GM23338 (cell line): Measurements from ENCODE around the gene SAMD4A. TPM values are rescaled to one million over a fixed set of nuclear protein-coding genes. Genes with fewer than 3 reads are reported as not detected.

Experiments used
- ATAC-seq: fragments of 200-7000 bp; cut with Tn5 transposase; 3 replicates; pipeline ENCODE4 v1.9.1; 2020
- DNase-seq: peaks from one replicate; pipeline ENCODE4 v3.0.0-alpha.2; 2015; ENCODE audit warnings: low spot score
- H2AFZ ChIP-seq: fragments of 200-600 bp; sonication (generic); 2 replicates; pipeline ENCODE4 v1.8.0; 2016; ENCODE audit warnings: antibody characterized with exemption, mild to moderate bottlenecking, moderate library complexity
- H3F3A ChIP-seq: fragments of 200-600 bp; sonication (generic); replicated peaks from 2 replicates; pipeline ENCODE4 v1.8.0; 2017; ENCODE audit warnings: antibody characterized with exemption, mixed run types, low read depth
- H3K27ac ChIP-seq: fragments of 200-600 bp; sonication (generic); 2 replicates; pipeline ENCODE4 v1.6.1; 2016; ENCODE audit warnings: low read depth
- H3K27me3 ChIP-seq: fragments of 200-600 bp; sonication (generic); 2 replicates; pipeline ENCODE4 v1.8.0; 2016; ENCODE audit warnings: mild to moderate bottlenecking, mixed run types, moderate library complexity; ENCODE audit not compliant: insufficient read depth
- H3K36me3 ChIP-seq: fragments of 200-600 bp; sonication (generic); 2 replicates; pipeline ENCODE4 v1.8.0; 2016; ENCODE audit warnings: mild to moderate bottlenecking; ENCODE audit not compliant: insufficient read depth
- H3K4me1 ChIP-seq: fragments of 200-600 bp; sonication (generic); 2 replicates; pipeline ENCODE4 v1.8.0; 2016; ENCODE audit warnings: mild to moderate bottlenecking, moderate library complexity; ENCODE audit not compliant: insufficient read depth
- H3K4me2 ChIP-seq: fragments of 200-600 bp; sonication (generic); 2 replicates; pipeline ENCODE4 v1.7.1; 2017; ENCODE audit warnings: mixed run types
- H3K4me3 ChIP-seq: fragments of 200-600 bp; sonication (generic); 2 replicates; pipeline ENCODE4 v1.6.1; 2016; ENCODE audit warnings: mixed run types
- H3K79me2 ChIP-seq: fragments of 200-600 bp; sonication (generic); replicated peaks from 2 replicates; pipeline ENCODE4 v1.8.0; 2017; ENCODE audit warnings: mild to moderate bottlenecking; ENCODE audit not compliant: insufficient read depth
- H3K9me2 ChIP-seq: fragments of 200-600 bp; sonication (generic); 2 replicates; pipeline ENCODE4 v1.8.0; 2017; ENCODE audit not compliant: insufficient read depth
- H4K20me1 ChIP-seq: fragments of 200-600 bp; sonication (generic); replicated peaks from 2 replicates; pipeline ENCODE4 v1.8.0; 2017; ENCODE audit warnings: mild to moderate bottlenecking; ENCODE audit not compliant: insufficient read depth
- H3K27ac Mint-ChIP-seq: 2 replicates; pipeline ENCODE4 v1.8.0; 2020; ENCODE audit warnings: inconsistent platforms, mild to moderate bottlenecking, moderate library complexity, mixed read lengths
- H3K27me3 Mint-ChIP-seq: 3 replicates; pipeline ENCODE4 v1.8.0; 2022; ENCODE audit warnings: low read depth, mild to moderate bottlenecking, moderate library complexity, mixed read lengths, inconsistent platforms; ENCODE audit not compliant: insufficient read depth, poor library complexity
- H3K36me3 Mint-ChIP-seq: 3 replicates; pipeline ENCODE4 v1.8.0; 2021; ENCODE audit warnings: low read depth, mild to moderate bottlenecking, inconsistent platforms, moderate library complexity, mixed read lengths
- H3K4me1 Mint-ChIP-seq: 3 replicates; pipeline ENCODE4 v1.8.0; 2020; ENCODE audit warnings: mild to moderate bottlenecking, inconsistent platforms, mixed read lengths
- H3K4me3 Mint-ChIP-seq: 3 replicates; pipeline ENCODE4 v1.8.0; 2021; ENCODE audit warnings: moderate library complexity, mild to moderate bottlenecking, inconsistent platforms, mixed read lengths
- H3K9me3 Mint-ChIP-seq: 3 replicates; pipeline ENCODE4 v1.8.0; 2020; ENCODE audit warnings: moderate library complexity, mild to moderate bottlenecking, inconsistent platforms, mixed read lengths
- CREB1 ChIP-seq: fragments of 250-450 bp; sonication (Bioruptor Pico); IDR thresholded peaks from 2 replicates; pipeline ENCODE4 v1.5.0; 2020; ENCODE audit warnings: low read depth, mild to moderate bottlenecking, moderate library complexity
- EZH2 ChIP-seq: fragments of 200-600 bp; sonication (generic); IDR thresholded peaks from one replicate; pipeline ENCODE4 v1.8.0; 2017; ENCODE audit warnings: antibody characterized with exemption, mild to moderate bottlenecking, low read depth; ENCODE audit not compliant: unreplicated experiment
- EZH2phosphoT487 ChIP-seq: fragments of 200-600 bp; sonication (generic); IDR thresholded peaks from one replicate; pipeline ENCODE4 v1.8.1; 2018; ENCODE audit warnings: antibody characterized with exemption; ENCODE audit not compliant: unreplicated experiment
- POLR2AphosphoS5 ChIP-seq: IDR thresholded peaks from 2 replicates; pipeline ENCODE4 v1.6.1; 2016; ENCODE audit warnings: antibody characterized with exemption, low read depth
- ZNF114 ChIP-seq: fragments of 250-450 bp; sonication (Bioruptor Pico); IDR thresholded peaks from 2 replicates; pipeline ENCODE4 v1.5.0; 2020; ENCODE audit warnings: mild to moderate bottlenecking, moderate library complexity
- ZNF331 ChIP-seq: fragments of 250-450 bp; sonication (Bioruptor Pico); IDR thresholded peaks from 2 replicates; pipeline ENCODE4 v1.5.0; 2020; ENCODE audit warnings: low read depth, mild to moderate bottlenecking, moderate library complexity
- polyA plus RNA-seq: library from polyadenylated mRNA; unstranded; fragments of >200 nt; fragmentation: Nextera tagmentation; extraction: Ambion mirVana; gene quantifications from 2 replicates; pipeline ENCODE4 v1.2.1, GENCODE V29; 2016
- total RNA-seq: library from RNA; depleted of rRNA; stranded (reverse); fragments of >200 nt; shearing (Covaris generic); gene quantifications from 2 replicates; pipeline ENCODE4 v1.2.3, GENCODE V29; 2014
- TF ChIP-seq, protein P1 (sequence below): IDR thresholded peaks from 2 replicates; pipeline ENCODE4 v1.6.1; 2016; ENCODE audit warnings: antibody characterized with exemption
- TF ChIP-seq, protein P2 (sequence below): fragments of 250-450 bp; sonication (Bioruptor Pico); IDR thresholded peaks from 2 replicates; pipeline ENCODE4 v1.5.0; 2020; ENCODE audit warnings: mild to moderate bottlenecking, moderate library complexity
- TF ChIP-seq, protein P3 (sequence below): IDR thresholded peaks from one replicate; pipeline ENCODE4 v1.6.1; 2018; ENCODE audit warnings: antibody characterized with exemption; ENCODE audit not compliant: unreplicated experiment

Gene SAMD4A
- total and polyA plus RNA-seq, 2 experiments from 2014 or later, result 1.6 to 6.9 TPM

DNA sequence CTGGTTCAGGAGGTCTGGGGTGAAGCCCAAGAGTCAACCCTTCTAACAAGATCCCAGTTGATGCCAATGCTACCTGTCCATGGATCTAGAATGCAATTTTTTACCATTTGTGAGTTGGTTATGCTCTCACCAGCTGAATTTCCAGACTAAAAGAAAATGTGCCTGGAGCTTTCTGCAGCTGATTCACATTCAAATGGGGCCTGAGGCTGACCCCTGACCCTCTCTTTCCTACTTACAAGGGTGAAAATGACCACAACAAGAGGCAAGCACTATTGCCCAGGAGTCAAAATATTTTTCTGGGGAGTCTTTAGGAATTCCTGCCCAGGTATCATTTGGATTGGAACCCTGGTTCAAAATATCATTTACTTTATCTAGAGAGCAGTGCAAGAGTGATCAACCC lies 159.1 kb downstream of the SAMD4A start (continued):
- TF ChIP-seq, protein P1, sequence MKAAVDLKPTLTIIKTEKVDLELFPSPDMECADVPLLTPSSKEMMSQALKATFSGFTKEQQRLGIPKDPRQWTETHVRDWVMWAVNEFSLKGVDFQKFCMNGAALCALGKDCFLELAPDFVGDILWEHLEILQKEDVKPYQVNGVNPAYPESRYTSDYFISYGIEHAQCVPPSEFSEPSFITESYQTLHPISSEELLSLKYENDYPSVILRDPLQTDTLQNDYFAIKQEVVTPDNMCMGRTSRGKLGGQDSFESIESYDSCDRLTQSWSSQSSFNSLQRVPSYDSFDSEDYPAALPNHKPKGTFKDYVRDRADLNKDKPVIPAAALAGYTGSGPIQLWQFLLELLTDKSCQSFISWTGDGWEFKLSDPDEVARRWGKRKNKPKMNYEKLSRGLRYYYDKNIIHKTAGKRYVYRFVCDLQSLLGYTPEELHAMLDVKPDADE, result no peak
- TF ChIP-seq EZH2phosphoT487, result no peak

DNA sequence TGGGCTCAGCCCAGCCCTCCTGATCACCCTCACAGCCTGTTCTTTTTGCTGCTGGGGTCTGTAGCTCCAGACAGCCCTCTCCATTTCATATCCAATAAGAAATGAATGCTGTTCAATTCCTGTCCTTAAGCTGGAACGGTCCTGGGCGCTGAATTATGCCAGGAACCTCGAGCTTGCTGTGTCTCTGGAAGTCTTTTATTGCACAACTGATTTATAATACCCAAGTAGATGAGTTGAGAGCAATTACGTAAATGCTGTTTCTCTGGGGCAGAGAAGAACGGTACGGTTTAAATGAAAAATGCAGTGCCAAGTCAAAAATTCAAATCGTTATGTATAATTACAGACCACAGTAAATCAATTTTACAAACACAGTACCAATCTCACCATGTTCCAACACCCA lies 161.0 kb downstream of the SAMD4A start:
- H3K4me3 Mint-ChIP-seq, result no peak overlapping the region
- Histone ChIP-seq H3K4me3 (no peak overlapping the region), H2AFZ (no peak overlapping the region), H3K27me3 (no peaks in the 10 kb centered on the region), H3K36me3 (no peaks in the 10 kb centered on the region), H4K20me1 (no peaks in the 10 kb centered on the region), H3K4me1 (peaks cover 12% of the 10 kb centered on the region), H3K9me2 (no peaks in the 10 kb centered on the region), H3K79me2 (no peaks in the 10 kb centered on the region), H3F3A (no peaks in the 10 kb centered on the region), H3K27ac (no peak overlapping the region), H3K4me2 (no peak overlapping the region)
- H3K4me1 Mint-ChIP-seq, result peaks cover 30% of the 10 kb centered on the region
- DNase-seq (no peak), ATAC-seq (no peak)
- peaks cover 3% of the 10 kb centered on the region for H3K27me3 Mint-ChIP-seq
- no peak overlapping the region for H3K27ac Mint-ChIP-seq
- TF ChIP-seq ZNF331 (CRISPR knock-in tag), result no peak
- H3K36me3 Mint-ChIP-seq, result no peaks in the 10 kb centered on the region
- H3K9me3 Mint-ChIP-seq, result no peaks in the 10 kb centered on the region

DNA sequence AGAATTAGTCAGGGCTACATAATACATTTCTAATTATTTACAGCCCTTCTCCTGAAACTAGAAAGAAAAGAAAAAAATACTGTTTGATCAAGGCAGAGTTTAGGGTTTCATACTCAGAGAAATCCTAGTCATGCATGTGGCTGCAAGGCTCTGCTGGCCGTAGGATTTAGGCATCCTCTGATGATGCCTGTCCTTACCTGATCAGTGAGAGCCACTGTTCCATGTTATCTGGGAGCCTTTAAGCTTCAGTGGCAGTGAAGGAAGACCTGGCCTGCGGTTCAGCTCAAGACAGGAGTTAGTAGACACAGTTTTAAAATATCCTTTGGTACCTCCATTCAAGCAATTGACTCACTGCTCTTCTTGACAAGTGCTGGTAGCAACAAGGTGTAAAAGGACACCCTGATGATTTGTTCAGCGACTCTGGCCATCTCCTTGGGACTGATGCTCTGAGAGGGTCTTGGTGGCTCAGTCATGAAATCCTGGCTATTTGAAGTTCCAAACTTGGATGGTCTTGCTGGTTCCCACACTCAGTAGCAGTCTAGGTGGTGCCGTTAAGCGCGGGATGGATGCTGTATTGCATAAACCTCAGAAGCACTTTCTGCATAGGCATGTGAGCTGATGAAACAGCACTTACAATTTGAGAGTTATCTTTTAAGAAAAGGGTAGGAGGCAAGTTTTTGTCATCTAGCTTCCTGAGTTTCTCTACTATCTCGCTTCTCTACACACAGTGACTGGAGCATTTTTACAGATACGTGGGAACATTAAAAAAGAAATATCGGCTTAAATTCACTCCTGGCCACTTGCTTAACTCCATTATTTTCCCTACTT lies 162.0 kb downstream of the SAMD4A start:
- H3K4me1 Mint-ChIP-seq, result peaks cover 30% of the 10 kb centered on the region
- Histone ChIP-seq H3F3A (no peaks in the 10 kb centered on the region), H3K4me3 (no peak overlapping the region), H2AFZ (no peak overlapping the region), H3K9me2 (no peaks in the 10 kb centered on the region), H3K79me2 (no peaks in the 10 kb centered on the region), H4K20me1 (no peaks in the 10 kb centered on the region), H3K27ac (no peak overlapping the region), H3K27me3 (no peaks in the 10 kb centered on the region), H3K36me3 (no peaks in the 10 kb centered on the region), H3K4me2 (no peak overlapping the region), H3K4me1 (peaks cover 12% of the 10 kb centered on the region)
- H3K27me3 Mint-ChIP-seq, result peaks cover 3% of the 10 kb centered on the region
- no peak overlapping the region for H3K4me3 Mint-ChIP-seq
- DNase-seq (no peak), ATAC-seq (peak; percentile 32; the same call in 2 of the 3 replicates)
- no peaks in the 10 kb centered on the region for H3K36me3 Mint-ChIP-seq
- no peaks in the 10 kb centered on the region for H3K9me3 Mint-ChIP-seq
- no peak overlapping the region for H3K27ac Mint-ChIP-seq
- TF ChIP-seq, protein P2, sequence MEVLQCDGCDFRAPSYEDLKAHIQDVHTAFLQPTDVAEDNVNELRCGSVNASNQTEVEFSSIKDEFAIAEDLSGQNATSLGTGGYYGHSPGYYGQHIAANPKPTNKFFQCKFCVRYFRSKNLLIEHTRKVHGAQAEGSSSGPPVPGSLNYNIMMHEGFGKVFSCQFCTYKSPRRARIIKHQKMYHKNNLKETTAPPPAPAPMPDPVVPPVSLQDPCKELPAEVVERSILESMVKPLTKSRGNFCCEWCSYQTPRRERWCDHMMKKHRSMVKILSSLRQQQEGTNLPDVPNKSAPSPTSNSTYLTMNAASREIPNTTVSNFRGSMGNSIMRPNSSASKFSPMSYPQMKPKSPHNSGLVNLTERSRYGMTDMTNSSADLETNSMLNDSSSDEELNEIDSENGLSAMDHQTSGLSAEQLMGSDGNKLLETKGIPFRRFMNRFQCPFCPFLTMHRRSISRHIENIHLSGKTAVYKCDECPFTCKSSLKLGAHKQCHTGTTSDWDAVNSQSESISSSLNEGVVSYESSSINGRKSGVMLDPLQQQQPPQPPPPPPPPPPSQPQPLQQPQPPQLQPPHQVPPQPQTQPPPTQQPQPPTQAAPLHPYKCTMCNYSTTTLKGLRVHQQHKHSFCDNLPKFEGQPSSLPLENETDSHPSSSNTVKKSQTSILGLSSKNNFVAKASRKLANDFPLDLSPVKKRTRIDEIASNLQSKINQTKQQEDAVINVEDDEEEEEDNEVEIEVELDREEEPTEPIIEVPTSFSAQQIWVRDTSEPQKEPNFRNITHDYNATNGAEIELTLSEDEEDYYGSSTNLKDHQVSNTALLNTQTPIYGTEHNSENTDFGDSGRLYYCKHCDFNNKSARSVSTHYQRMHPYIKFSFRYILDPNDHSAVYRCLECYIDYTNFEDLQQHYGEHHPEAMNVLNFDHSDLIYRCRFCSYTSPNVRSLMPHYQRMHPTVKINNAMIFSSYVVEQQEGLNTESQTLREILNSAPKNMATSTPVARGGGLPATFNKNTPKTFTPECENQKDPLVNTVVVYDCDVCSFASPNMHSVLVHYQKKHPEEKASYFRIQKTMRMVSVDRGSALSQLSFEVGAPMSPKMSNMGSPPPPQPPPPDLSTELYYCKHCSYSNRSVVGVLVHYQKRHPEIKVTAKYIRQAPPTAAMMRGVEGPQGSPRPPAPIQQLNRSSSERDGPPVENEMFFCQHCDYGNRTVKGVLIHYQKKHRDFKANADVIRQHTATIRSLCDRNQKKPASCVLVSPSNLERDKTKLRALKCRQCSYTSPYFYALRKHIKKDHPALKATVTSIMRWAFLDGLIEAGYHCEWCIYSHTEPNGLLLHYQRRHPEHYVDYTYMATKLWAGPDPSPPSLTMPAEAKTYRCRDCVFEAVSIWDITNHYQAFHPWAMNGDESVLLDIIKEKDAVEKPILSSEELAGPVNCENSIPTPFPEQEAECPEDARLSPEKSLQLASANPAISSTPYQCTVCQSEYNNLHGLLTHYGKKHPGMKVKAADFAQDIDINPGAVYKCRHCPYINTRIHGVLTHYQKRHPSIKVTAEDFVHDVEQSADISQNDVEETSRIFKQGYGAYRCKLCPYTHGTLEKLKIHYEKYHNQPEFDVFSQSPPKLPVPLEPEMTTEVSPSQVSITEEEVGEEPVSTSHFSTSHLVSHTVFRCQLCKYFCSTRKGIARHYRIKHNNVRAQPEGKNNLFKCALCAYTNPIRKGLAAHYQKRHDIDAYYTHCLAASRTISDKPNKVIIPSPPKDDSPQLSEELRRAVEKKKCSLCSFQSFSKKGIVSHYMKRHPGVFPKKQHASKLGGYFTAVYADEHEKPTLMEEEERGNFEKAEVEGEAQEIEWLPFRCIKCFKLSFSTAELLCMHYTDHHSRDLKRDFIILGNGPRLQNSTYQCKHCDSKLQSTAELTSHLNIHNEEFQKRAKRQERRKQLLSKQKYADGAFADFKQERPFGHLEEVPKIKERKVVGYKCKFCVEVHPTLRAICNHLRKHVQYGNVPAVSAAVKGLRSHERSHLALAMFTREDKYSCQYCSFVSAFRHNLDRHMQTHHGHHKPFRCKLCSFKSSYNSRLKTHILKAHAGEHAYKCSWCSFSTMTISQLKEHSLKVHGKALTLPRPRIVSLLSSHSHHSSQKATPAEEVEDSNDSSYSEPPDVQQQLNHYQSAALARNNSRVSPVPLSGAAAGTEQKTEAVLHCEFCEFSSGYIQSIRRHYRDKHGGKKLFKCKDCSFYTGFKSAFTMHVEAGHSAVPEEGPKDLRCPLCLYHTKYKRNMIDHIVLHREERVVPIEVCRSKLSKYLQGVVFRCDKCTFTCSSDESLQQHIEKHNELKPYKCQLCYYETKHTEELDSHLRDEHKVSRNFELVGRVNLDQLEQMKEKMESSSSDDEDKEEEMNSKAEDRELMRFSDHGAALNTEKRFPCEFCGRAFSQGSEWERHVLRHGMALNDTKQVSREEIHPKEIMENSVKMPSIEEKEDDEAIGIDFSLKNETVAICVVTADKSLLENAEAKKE (CRISPR knock-in tag), result no peak
- TF ChIP-seq ZNF114 (CRISPR knock-in tag) (no peak), CREB1 (CRISPR knock-in tag) (no peak), POLR2AphosphoS5 (no peak), EZH2 (no peak)
- TF ChIP-seq, protein P3, sequence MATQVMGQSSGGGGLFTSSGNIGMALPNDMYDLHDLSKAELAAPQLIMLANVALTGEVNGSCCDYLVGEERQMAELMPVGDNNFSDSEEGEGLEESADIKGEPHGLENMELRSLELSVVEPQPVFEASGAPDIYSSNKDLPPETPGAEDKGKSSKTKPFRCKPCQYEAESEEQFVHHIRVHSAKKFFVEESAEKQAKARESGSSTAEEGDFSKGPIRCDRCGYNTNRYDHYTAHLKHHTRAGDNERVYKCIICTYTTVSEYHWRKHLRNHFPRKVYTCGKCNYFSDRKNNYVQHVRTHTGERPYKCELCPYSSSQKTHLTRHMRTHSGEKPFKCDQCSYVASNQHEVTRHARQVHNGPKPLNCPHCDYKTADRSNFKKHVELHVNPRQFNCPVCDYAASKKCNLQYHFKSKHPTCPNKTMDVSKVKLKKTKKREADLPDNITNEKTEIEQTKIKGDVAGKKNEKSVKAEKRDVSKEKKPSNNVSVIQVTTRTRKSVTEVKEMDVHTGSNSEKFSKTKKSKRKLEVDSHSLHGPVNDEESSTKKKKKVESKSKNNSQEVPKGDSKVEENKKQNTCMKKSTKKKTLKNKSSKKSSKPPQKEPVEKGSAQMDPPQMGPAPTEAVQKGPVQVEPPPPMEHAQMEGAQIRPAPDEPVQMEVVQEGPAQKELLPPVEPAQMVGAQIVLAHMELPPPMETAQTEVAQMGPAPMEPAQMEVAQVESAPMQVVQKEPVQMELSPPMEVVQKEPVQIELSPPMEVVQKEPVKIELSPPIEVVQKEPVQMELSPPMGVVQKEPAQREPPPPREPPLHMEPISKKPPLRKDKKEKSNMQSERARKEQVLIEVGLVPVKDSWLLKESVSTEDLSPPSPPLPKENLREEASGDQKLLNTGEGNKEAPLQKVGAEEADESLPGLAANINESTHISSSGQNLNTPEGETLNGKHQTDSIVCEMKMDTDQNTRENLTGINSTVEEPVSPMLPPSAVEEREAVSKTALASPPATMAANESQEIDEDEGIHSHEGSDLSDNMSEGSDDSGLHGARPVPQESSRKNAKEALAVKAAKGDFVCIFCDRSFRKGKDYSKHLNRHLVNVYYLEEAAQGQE, result no peak
